GM23338 (cell line): Measurements from ENCODE around the gene HOXB3. TPM values are rescaled to one million over a fixed set of nuclear protein-coding genes. Genes with fewer than 3 reads are reported as not detected.

Experiments
- ATAC-seq: fragments of 200-7000 bp; cut with Tn5 transposase; 3 replicates; pipeline ENCODE4 v1.9.1; 2020
- DNase-seq: peaks from one replicate; pipeline ENCODE4 v3.0.0-alpha.2; 2015; ENCODE audit warnings: low spot score
- H2AFZ ChIP-seq: fragments of 200-600 bp; sonication (generic); 2 replicates; pipeline ENCODE4 v1.8.0; 2016; ENCODE audit warnings: antibody characterized with exemption, mild to moderate bottlenecking, moderate library complexity
- H3F3A ChIP-seq: fragments of 200-600 bp; sonication (generic); replicated peaks from 2 replicates; pipeline ENCODE4 v1.8.0; 2017; ENCODE audit warnings: antibody characterized with exemption, mixed run types, low read depth
- H3K27ac ChIP-seq: fragments of 200-600 bp; sonication (generic); 2 replicates; pipeline ENCODE4 v1.6.1; 2016; ENCODE audit warnings: low read depth
- H3K27me3 ChIP-seq: fragments of 200-600 bp; sonication (generic); 2 replicates; pipeline ENCODE4 v1.8.0; 2016; ENCODE audit warnings: mild to moderate bottlenecking, mixed run types, moderate library complexity; ENCODE audit not compliant: insufficient read depth
- H3K36me3 ChIP-seq: fragments of 200-600 bp; sonication (generic); 2 replicates; pipeline ENCODE4 v1.8.0; 2016; ENCODE audit warnings: mild to moderate bottlenecking; ENCODE audit not compliant: insufficient read depth
- H3K4me1 ChIP-seq: fragments of 200-600 bp; sonication (generic); 2 replicates; pipeline ENCODE4 v1.8.0; 2016; ENCODE audit warnings: mild to moderate bottlenecking, moderate library complexity; ENCODE audit not compliant: insufficient read depth
- H3K4me2 ChIP-seq: fragments of 200-600 bp; sonication (generic); 2 replicates; pipeline ENCODE4 v1.7.1; 2017; ENCODE audit warnings: mixed run types
- H3K4me3 ChIP-seq: fragments of 200-600 bp; sonication (generic); 2 replicates; pipeline ENCODE4 v1.6.1; 2016; ENCODE audit warnings: mixed run types
- H3K79me2 ChIP-seq: fragments of 200-600 bp; sonication (generic); replicated peaks from 2 replicates; pipeline ENCODE4 v1.8.0; 2017; ENCODE audit warnings: mild to moderate bottlenecking; ENCODE audit not compliant: insufficient read depth
- H3K9me2 ChIP-seq: fragments of 200-600 bp; sonication (generic); 2 replicates; pipeline ENCODE4 v1.8.0; 2017; ENCODE audit not compliant: insufficient read depth
- H4K20me1 ChIP-seq: fragments of 200-600 bp; sonication (generic); replicated peaks from 2 replicates; pipeline ENCODE4 v1.8.0; 2017; ENCODE audit warnings: mild to moderate bottlenecking; ENCODE audit not compliant: insufficient read depth
- H3K27ac Mint-ChIP-seq: 2 replicates; pipeline ENCODE4 v1.8.0; 2020; ENCODE audit warnings: inconsistent platforms, mild to moderate bottlenecking, moderate library complexity, mixed read lengths
- H3K27me3 Mint-ChIP-seq: 3 replicates; pipeline ENCODE4 v1.8.0; 2022; ENCODE audit warnings: low read depth, mild to moderate bottlenecking, moderate library complexity, mixed read lengths, inconsistent platforms; ENCODE audit not compliant: insufficient read depth, poor library complexity
- H3K36me3 Mint-ChIP-seq: 3 replicates; pipeline ENCODE4 v1.8.0; 2021; ENCODE audit warnings: low read depth, mild to moderate bottlenecking, inconsistent platforms, moderate library complexity, mixed read lengths
- H3K4me1 Mint-ChIP-seq: 3 replicates; pipeline ENCODE4 v1.8.0; 2020; ENCODE audit warnings: mild to moderate bottlenecking, inconsistent platforms, mixed read lengths
- H3K4me3 Mint-ChIP-seq: 3 replicates; pipeline ENCODE4 v1.8.0; 2021; ENCODE audit warnings: moderate library complexity, mild to moderate bottlenecking, inconsistent platforms, mixed read lengths
- H3K9me3 Mint-ChIP-seq: 3 replicates; pipeline ENCODE4 v1.8.0; 2020; ENCODE audit warnings: moderate library complexity, mild to moderate bottlenecking, inconsistent platforms, mixed read lengths
- CTCF ChIP-seq, 2 experiments: fragments of 200-600 bp in 1 of 2; sonication (generic) in 1 of 2; conservative IDR thresholded peaks; 2 replicates each; pipeline versions ENCODE4 v1.5.1 to v1.6.1; 2016 to 2017; ENCODE audit warnings: antibody characterized with exemption in 2 of 2, low read depth in 2 of 2, mild to moderate bottlenecking in 2 of 2, moderate library complexity in 1 of 2
- ETS1 ChIP-seq: IDR thresholded peaks from 2 replicates; pipeline ENCODE4 v1.6.1; 2016; ENCODE audit warnings: antibody characterized with exemption
- EZH2 ChIP-seq: fragments of 200-600 bp; sonication (generic); IDR thresholded peaks from one replicate; pipeline ENCODE4 v1.8.0; 2017; ENCODE audit warnings: antibody characterized with exemption, mild to moderate bottlenecking, low read depth; ENCODE audit not compliant: unreplicated experiment
- EZH2phosphoT487 ChIP-seq: fragments of 200-600 bp; sonication (generic); IDR thresholded peaks from one replicate; pipeline ENCODE4 v1.8.1; 2018; ENCODE audit warnings: antibody characterized with exemption; ENCODE audit not compliant: unreplicated experiment
- polyA plus RNA-seq: library from polyadenylated mRNA; unstranded; fragments of >200 nt; fragmentation: Nextera tagmentation; extraction: Ambion mirVana; gene quantifications from 2 replicates; pipeline ENCODE4 v1.2.1, GENCODE V29; 2016
- total RNA-seq: library from RNA; depleted of rRNA; stranded (reverse); fragments of >200 nt; shearing (Covaris generic); gene quantifications from 2 replicates; pipeline ENCODE4 v1.2.3, GENCODE V29; 2014

The HOXB3 gene
- total and polyA plus RNA-seq, 2 experiments from 2014 or later, result 0.17 TPM; not detected in 1

GRCh38 chr17:48594538-48595277 is 4.7 kb upstream of the HOXB3 start:
- Histone ChIP-seq H2AFZ (no peak overlapping the region), H3K4me3 (peak overlapping the region; percentile 37), H3K36me3 (no peaks in the 10 kb centered on the region), H3K27me3 (peaks cover 100% of the 10 kb centered on the region), H3K4me2 (peak overlapping the region; percentile 69), H3K27ac (no peak overlapping the region), H3K9me2 (no peaks in the 10 kb centered on the region), H3K79me2 (no peaks in the 10 kb centered on the region), H3K4me1 (peaks cover 53% of the 10 kb centered on the region), H4K20me1 (peaks cover 45% of the 10 kb centered on the region), H3F3A (peaks cover 51% of the 10 kb centered on the region)
- Mint-ChIP-seq H3K27me3 (peaks cover 100% of the 10 kb centered on the region), H3K4me1 (peaks cover 40% of the 10 kb centered on the region), H3K27ac (no peak overlapping the region), H3K4me3 (no peak overlapping the region), H3K9me3 (no peaks in the 10 kb centered on the region; the same call in 2 of the 3 replicates), H3K36me3 (peaks cover 3% of the 10 kb centered on the region; the same call in 1 of the 3 replicates)
- DNase-seq, result no peak
- peak; percentile 59 for TF ChIP-seq EZH2
- no peak for TF ChIP-seq EZH2phosphoT487
- ATAC-seq, result no peak

GRCh38 chr17:48593840-48594537 is 3.9 kb upstream of the HOXB3 start:
- DNase-seq (peak; percentile 87), ATAC-seq (peak; percentile 51)
- no peak for TF ChIP-seq ETS1
- peak; percentile 80 to 91 for TF ChIP-seq CTCF (conservative IDR thresholded peaks at IDR 0.05; ENCODE audit: low read depth in 2 of 2)
- peak; percentile 97 for TF ChIP-seq EZH2
- Histone ChIP-seq H3K27ac (no peak overlapping the region), H3K36me3 (no peaks in the 10 kb centered on the region), H3K27me3 (peaks cover 100% of the 10 kb centered on the region), H3K4me3 (peak overlapping the region; percentile 37), H2AFZ (no peak overlapping the region), H4K20me1 (peaks cover 42% of the 10 kb centered on the region), H3K4me2 (peak overlapping the region; percentile 69), H3F3A (peaks cover 51% of the 10 kb centered on the region), H3K9me2 (no peaks in the 10 kb centered on the region), H3K79me2 (no peaks in the 10 kb centered on the region), H3K4me1 (peaks cover 61% of the 10 kb centered on the region)
- peaks cover 100% of the 10 kb centered on the region for H3K27me3 Mint-ChIP-seq
- H3K4me3 Mint-ChIP-seq, result peak overlapping the region; percentile 56
- H3K4me1 Mint-ChIP-seq, result peaks cover 43% of the 10 kb centered on the region
- no peaks in the 10 kb centered on the region; the same call in 2 of the 3 replicates for H3K9me3 Mint-ChIP-seq
- H3K36me3 Mint-ChIP-seq, result peaks cover 3% of the 10 kb centered on the region; the same call in 1 of the 3 replicates
- no peak overlapping the region for H3K27ac Mint-ChIP-seq
